IPS-20b (cell line): ENCODE results near the gene SEMA6A.

Experiments
- H3K27ac ChIP-seq: one replicate; pipeline ENCODE4 v1.5.1; 2013; ENCODE audit warnings: low read length
- H3K27me3 ChIP-seq: 2 replicates; pipeline ENCODE4 v1.6.1; 2013; ENCODE audit warnings: mild to moderate bottlenecking, low read length, inconsistent platforms; ENCODE audit not compliant: insufficient read depth
- H3K36me3 ChIP-seq: 2 replicates; pipeline ENCODE4 v1.6.1; 2013; ENCODE audit warnings: low read depth, mild to moderate bottlenecking, inconsistent platforms, low read length, moderate library complexity; ENCODE audit not compliant: insufficient read depth
- H3K4me1 ChIP-seq: 2 replicates; pipeline ENCODE4 v1.6.1; 2013; ENCODE audit warnings: mild to moderate bottlenecking, control low read depth, inconsistent platforms, low read length, moderate library complexity; ENCODE audit not compliant: insufficient read depth
- H3K4me3 ChIP-seq: 2 replicates; pipeline ENCODE4 v1.5.1; 2013; ENCODE audit warnings: mild to moderate bottlenecking, low read length, inconsistent platforms
- H3K9ac ChIP-seq: 2 replicates; pipeline ENCODE4 v1.6.1; 2013; ENCODE audit warnings: low read depth, mild to moderate bottlenecking, inconsistent platforms, low read length, moderate library complexity
- H3K9me3 ChIP-seq: 2 replicates; pipeline ENCODE4 v1.6.1; 2013; ENCODE audit warnings: mild to moderate bottlenecking, low read depth, low read length, inconsistent platforms; ENCODE audit not compliant: insufficient read depth

Gene SEMA6A

GRCh38 chr5:116440457-116441001, 134.1 kb downstream of the SEMA6A start:
- Histone ChIP-seq H3K36me3 (peaks cover 14% of the 10 kb centered on the region), H3K4me1 (peaks cover 33% of the 10 kb centered on the region), H3K9me3 (no peaks in the 10 kb centered on the region), H3K9ac (no peak overlapping the region), H3K27ac (no peak overlapping the region), H3K27me3 (peaks cover 42% of the 10 kb centered on the region), H3K4me3 (no peak overlapping the region)

GRCh38 chr5:116439905-116440304, 134.7 kb downstream of the SEMA6A start:
- H3K36me3 ChIP-seq, result peaks cover 8% of the 10 kb centered on the region
- H3K27ac ChIP-seq, result no peak overlapping the region
- no peak overlapping the region for H3K9ac ChIP-seq
- H3K27me3 ChIP-seq, result peaks cover 42% of the 10 kb centered on the region
- H3K4me3 ChIP-seq, result no peak overlapping the region
- H3K9me3 ChIP-seq, result no peaks in the 10 kb centered on the region
- H3K4me1 ChIP-seq, result peaks cover 28% of the 10 kb centered on the region

DNA sequence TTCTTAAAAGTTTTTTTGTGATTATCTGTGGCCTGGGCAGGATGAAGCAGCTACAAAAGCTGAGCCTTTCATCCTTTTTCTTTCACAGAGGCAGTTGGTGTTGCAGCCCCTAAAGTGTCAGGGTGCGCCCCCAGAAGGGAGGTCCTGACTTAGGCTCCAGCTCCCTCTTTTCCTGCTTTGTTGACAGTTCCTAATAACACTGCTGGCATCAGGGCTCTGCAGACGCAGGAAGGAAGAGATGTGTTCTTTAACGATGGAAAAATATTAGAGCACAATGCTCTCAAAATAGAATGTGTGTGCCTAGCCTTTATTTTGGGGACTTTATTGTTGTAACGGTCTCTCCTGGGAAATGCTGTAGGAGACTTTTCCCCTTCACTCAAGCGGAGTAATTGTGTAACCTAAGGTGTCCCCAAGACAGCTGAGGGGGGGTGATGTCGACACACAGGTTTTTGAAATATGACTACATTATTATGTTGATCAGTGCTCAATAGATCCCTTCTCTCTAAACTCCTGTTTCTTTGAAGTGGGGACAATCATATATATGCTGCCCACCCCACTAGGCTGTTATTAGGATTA, 135.6 kb downstream of the SEMA6A start:
- Histone ChIP-seq H3K36me3 (peaks cover 3% of the 10 kb centered on the region; the same call in 1 of the 2 replicates), H3K4me3 (no peak overlapping the region), H3K9ac (no peak overlapping the region), H3K27ac (no peak overlapping the region), H3K27me3 (peaks cover 42% of the 10 kb centered on the region), H3K4me1 (peaks cover 21% of the 10 kb centered on the region), H3K9me3 (no peaks in the 10 kb centered on the region)

DNA sequence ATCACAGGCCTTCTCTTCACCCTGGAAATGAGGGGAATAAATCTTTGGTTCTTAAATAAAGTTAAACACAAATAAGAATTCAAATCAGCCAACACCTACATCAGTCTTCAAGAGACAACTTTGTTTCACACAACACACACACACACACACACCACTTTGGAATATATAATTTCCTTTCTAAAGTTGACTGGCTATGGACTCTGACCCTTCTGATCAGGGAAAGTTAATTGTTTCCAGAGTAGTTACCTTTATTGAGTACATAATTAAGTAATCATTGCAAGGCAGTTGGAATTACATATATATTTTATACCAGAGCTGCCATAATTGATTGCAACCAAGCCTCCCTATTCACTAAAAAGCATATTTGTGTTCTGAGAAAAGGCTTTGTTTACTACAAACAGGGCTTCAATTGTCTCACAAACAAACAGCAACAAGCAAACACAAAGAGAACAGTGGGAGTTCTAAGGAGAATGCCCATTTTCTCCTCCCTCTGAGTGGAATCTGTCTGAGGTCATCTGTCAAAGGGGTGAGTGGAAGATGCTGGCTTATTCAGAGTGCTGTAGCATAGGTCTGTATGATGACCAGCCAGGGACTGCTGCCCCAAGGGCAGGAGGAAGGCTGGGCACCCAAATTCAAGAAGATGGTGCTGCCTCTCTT, 136.6 kb downstream of the SEMA6A start:
- H3K9ac ChIP-seq, result no peak overlapping the region
- peaks cover 42% of the 10 kb centered on the region for H3K27me3 ChIP-seq
- H3K4me1 ChIP-seq, result peaks cover 19% of the 10 kb centered on the region

DNA sequence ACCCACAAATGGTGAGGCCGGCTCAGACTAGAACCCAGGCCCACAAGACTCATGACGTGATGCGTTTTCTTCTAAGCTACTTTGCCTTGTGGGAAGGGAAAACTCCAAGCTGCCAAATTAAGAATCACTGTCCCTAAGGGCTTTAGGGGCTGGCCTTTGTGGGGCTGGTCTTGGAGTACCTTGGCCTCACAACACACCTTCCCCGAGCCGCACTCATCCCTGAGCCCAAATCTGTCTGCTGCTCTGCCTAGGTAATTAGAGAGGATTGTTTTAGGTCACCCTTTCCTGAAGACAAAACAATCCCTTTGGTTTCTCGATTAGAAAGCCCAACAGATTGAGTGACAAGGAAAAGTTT, 137.3 kb downstream of the SEMA6A start:
- H3K9ac ChIP-seq, result no peak overlapping the region
- peaks cover 19% of the 10 kb centered on the region for H3K4me1 ChIP-seq
- no peak overlapping the region for H3K4me3 ChIP-seq
- no peaks in the 10 kb centered on the region for H3K36me3 ChIP-seq
- no peaks in the 10 kb centered on the region for H3K9me3 ChIP-seq
- no peak overlapping the region for H3K27ac ChIP-seq
- peaks cover 42% of the 10 kb centered on the region for H3K27me3 ChIP-seq

More for the DNA sequence above, 136.6 kb downstream of the SEMA6A start:
- Histone ChIP-seq H3K36me3 (no peaks in the 10 kb centered on the region), H3K27ac (no peak overlapping the region), H3K4me3 (no peak overlapping the region), H3K9me3 (no peaks in the 10 kb centered on the region)

DNA sequence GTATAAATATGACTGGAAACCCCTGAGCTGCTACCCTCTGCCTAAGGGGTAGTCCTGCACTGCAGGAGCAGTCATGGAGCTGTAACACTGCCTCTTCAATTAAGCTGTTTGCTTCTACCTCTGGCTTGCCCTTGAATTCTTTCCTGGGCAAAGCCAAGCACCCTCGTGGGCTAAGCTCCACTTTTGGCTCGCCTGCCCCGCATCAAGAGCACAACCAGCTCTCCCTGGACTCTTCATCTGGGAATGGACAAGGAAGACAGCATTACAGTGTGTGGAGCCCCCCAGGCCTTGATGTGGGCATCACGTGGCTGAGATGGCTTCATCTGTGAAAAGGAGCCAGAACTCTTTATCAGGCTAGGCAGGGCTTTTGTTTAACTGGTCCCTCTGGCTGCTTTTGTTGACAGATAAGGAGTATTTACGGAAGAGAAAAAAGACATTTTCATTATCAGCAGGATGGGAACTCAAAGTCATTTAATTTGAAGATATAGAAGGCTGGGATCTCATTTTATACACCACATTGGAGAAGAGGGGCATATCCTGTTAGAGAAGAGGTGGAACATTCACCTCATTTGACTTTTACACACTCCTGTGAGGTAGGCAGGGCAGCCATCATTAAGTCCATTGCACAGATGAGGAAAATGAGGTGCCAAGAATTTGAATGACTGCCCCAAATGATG, 137.8 kb downstream of the SEMA6A start:
- Histone ChIP-seq H3K9me3 (no peaks in the 10 kb centered on the region), H3K36me3 (no peaks in the 10 kb centered on the region), H3K4me1 (peaks cover 19% of the 10 kb centered on the region), H3K9ac (no peak overlapping the region), H3K4me3 (no peak overlapping the region), H3K27ac (no peak overlapping the region), H3K27me3 (peaks cover 42% of the 10 kb centered on the region)

DNA sequence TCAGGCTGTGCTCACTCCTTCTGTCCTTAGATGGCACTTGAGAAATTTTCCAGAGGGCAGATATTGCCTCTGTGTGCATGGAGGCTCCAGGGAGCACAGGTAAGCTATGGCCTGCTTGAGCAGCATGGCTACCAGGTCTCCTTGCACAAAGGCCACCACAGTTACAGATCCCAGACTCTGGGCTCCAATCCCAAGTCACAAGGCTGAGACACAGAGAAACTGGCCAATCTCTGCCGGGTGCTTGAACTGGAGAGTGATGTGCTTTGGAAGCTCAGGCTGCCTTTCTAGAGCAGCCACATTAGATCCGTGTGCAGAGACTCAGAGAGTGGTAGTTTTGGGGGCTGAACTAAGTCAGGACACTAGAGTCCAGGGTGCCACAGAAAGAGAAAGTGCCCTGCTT, 145.7 kb downstream of the SEMA6A start:
- Histone ChIP-seq H3K4me3 (no peak overlapping the region), H3K27ac (no peak overlapping the region), H3K4me1 (no peaks in the 10 kb centered on the region), H3K9me3 (no peaks in the 10 kb centered on the region), H3K27me3 (no peaks in the 10 kb centered on the region), H3K36me3 (no peaks in the 10 kb centered on the region), H3K9ac (no peak overlapping the region)

GRCh38 chr5:116428413-116428812, 146.2 kb downstream of the SEMA6A start:
- no peaks in the 10 kb centered on the region for H3K36me3 ChIP-seq
- no peak overlapping the region for H3K9ac ChIP-seq
- no peaks in the 10 kb centered on the region for H3K4me1 ChIP-seq
- no peaks in the 10 kb centered on the region for H3K9me3 ChIP-seq
- no peak overlapping the region for H3K27ac ChIP-seq
- H3K27me3 ChIP-seq, result no peaks in the 10 kb centered on the region
- H3K4me3 ChIP-seq, result no peak overlapping the region

- Histone ChIP-seq H3K9ac (no peak overlapping the region), H3K4me1 (no peaks in the 10 kb centered on the region), H3K36me3 (no peaks in the 10 kb centered on the region), H3K9me3 (no peaks in the 10 kb centered on the region), H3K27ac (no peak overlapping the region), H3K27me3 (no peaks in the 10 kb centered on the region), H3K4me3 (no peak overlapping the region)
These were observed 149.7 kb downstream of the SEMA6A start for GRCh38 chr5:116424951-116425350.

- no peaks in the 10 kb centered on the region for H3K27me3 ChIP-seq
- H3K9me3 ChIP-seq, result no peaks in the 10 kb centered on the region
- no peak overlapping the region for H3K27ac ChIP-seq
- no peaks in the 10 kb centered on the region for H3K4me1 ChIP-seq
- no peaks in the 10 kb centered on the region for H3K36me3 ChIP-seq
- no peak overlapping the region for H3K9ac ChIP-seq
- no peak overlapping the region for H3K4me3 ChIP-seq
These were observed 150.4 kb downstream of the SEMA6A start for GRCh38 chr5:116424258-116424615.

DNA sequence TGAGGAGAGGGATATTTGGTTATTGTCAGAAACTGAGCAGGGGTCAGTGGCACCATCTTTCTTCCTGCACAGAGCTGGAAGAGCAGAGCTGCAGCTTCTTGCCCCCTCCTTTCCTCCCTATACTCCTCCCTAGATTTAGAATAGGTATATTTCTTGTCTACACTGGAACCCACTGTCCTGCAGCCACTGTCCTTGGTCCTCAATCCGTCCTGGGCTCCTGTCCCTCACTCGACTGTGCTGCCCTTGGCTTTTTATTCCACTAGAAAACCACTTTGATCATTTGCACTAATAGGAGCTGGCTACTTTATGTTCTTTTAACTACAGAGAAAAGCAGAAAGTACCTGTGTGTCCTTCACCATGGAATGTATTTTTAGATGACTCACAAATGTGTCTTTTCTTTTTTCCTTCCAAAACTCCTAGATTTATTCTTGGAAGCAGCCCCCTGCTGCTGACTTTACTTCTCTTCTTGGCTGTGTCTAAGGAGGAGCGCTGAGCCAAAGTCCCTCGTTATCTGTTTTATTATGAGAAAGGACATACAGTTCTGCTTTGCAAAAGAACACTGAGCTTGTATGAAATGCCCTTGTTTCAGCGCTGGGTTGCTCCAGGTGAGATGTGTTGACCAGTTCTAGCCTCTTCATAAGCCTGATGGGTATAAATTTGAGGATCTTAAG, 150.9 kb downstream of the SEMA6A start:
- H3K27ac ChIP-seq, result no peak overlapping the region
- H3K36me3 ChIP-seq, result no peaks in the 10 kb centered on the region
- H3K9ac ChIP-seq, result no peak overlapping the region
- H3K4me1 ChIP-seq, result no peaks in the 10 kb centered on the region
- no peaks in the 10 kb centered on the region for H3K27me3 ChIP-seq
- H3K9me3 ChIP-seq, result no peaks in the 10 kb centered on the region
- H3K4me3 ChIP-seq, result no peak overlapping the region
